Measurements from ENCODE around the gene ENAH.

ENAH gene

GRCh38 chr1:225654277-225654597 is 1.3 kb upstream of the ENAH start:
- no peak for DNase-seq
- Mint-ChIP-seq H3K36me3 (ENCODE audit: low read depth) (no peaks in the 10 kb centered on the region), H3K9me3 (no peaks in the 10 kb centered on the region), H3K27me3 (ENCODE audit: low read depth, poor library complexity) (peaks cover 9% of the 10 kb centered on the region), H3K4me1 (peaks cover 51% of the 10 kb centered on the region), H3K4me3 (peak overlapping the region; percentile 85), H3K27ac (no peak overlapping the region)
- TF ChIP-seq CTCF (IDR thresholded peaks at IDR 0.05) = no peak

GRCh38 chr1:225653463-225654276 is 747 bp upstream of the ENAH start:
- peaks cover 57% of the 10 kb centered on the region for H3K4me1 Mint-ChIP-seq
- peak overlapping the region; percentile 85 for H3K4me3 Mint-ChIP-seq
- H3K27me3 Mint-ChIP-seq (ENCODE audit: low read depth, poor library complexity) = peaks cover 7% of the 10 kb centered on the region
- peaks cover 2% of the 10 kb centered on the region for H3K36me3 Mint-ChIP-seq (ENCODE audit: low read depth)
- H3K27ac Mint-ChIP-seq = peak overlapping the region; percentile 24
- no peaks in the 10 kb centered on the region for H3K9me3 Mint-ChIP-seq
- TF ChIP-seq CTCF (IDR thresholded peaks at IDR 0.05) = no peak
- DNase-seq = peak; percentile 63

- peaks cover 18% of the 10 kb centered on the region for H3K36me3 Mint-ChIP-seq (ENCODE audit: low read depth)
- peak; percentile 71 for DNase-seq
- H3K4me3 Mint-ChIP-seq = peak overlapping the region; percentile 100
- TF ChIP-seq CTCF (IDR thresholded peaks at IDR 0.05) = no peak
- H3K4me1 Mint-ChIP-seq = peaks cover 50% of the 10 kb centered on the region
- peaks cover 9% of the 10 kb centered on the region for H3K9me3 Mint-ChIP-seq
- peak overlapping the region; percentile 99 for H3K27ac Mint-ChIP-seq
- H3K27me3 Mint-ChIP-seq (ENCODE audit: low read depth, poor library complexity) = peaks cover 5% of the 10 kb centered on the region
Measured at GRCh38 chr1:225651872-225652728, 823 bp downstream of the ENAH start.

- Mint-ChIP-seq H3K9me3 (peaks cover 14% of the 10 kb centered on the region), H3K27me3 (ENCODE audit: low read depth, poor library complexity) (peaks cover 5% of the 10 kb centered on the region), H3K27ac (peak overlapping the region; percentile 99), H3K36me3 (ENCODE audit: low read depth) (peaks cover 24% of the 10 kb centered on the region), H3K4me1 (peaks cover 50% of the 10 kb centered on the region), H3K4me3 (peak overlapping the region; percentile 100)
- DNase-seq = no peak
- no peak for TF ChIP-seq CTCF (IDR thresholded peaks at IDR 0.05)
Measured at GRCh38 chr1:225651376-225651871, 1.5 kb downstream of the ENAH start.

GRCh38 chr1:225650179-225650578 is 2.7 kb downstream of the ENAH start:
- TF ChIP-seq CTCF (IDR thresholded peaks at IDR 0.05) = no peak
- peak overlapping the region; percentile 100 for H3K4me3 Mint-ChIP-seq
- H3K36me3 Mint-ChIP-seq (ENCODE audit: low read depth) = peaks cover 37% of the 10 kb centered on the region
- H3K27me3 Mint-ChIP-seq (ENCODE audit: low read depth, poor library complexity) = peaks cover 5% of the 10 kb centered on the region
- H3K4me1 Mint-ChIP-seq = peaks cover 43% of the 10 kb centered on the region
- peaks cover 27% of the 10 kb centered on the region for H3K9me3 Mint-ChIP-seq
- no peak for DNase-seq
- H3K27ac Mint-ChIP-seq = peak overlapping the region; percentile 99

All from nephron progenitor cell (in vitro differentiated cells).